ENCODE data around the gene NLK. TPM values are rescaled to one million over a fixed set of nuclear protein-coding genes. Genes with fewer than 3 reads are reported as not detected.
"Not testable (repeated sequence)": the region's sequence is repeated elsewhere in the genome, so short reads cannot be mapped to it uniquely, and the experiment has no call there.

Gene NLK
- total and polyA plus RNA-seq, 4 donors, result 7.1 to 27.0 (median 12.1) TPM

DNA sequence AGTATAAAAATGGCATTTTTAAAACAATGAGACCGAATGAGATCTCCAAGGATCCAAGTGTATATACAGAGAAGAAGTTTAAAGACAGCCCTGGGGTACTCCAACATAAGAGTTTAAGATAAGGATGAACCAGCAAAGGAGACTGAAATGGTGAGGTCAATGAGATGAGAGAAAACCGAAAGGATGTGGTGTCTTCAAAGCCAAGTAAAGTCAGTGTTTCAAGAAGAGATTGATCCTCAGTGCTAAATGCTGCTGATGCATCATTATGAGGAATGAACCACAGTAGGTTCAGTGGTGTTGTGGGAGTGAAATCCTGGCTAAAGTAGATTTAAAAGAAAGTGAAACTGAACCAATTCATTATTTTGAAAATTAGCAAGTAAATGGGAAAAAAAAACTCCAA is 38.1 kb upstream of the NLK start:
- WGBS, 2 donors, result 80 to 91% methylated on average over 2 of the region's 2 CpGs
- ATAC-seq (ENCODE audit: insufficient read depth, low FRiP score) (no peak), DNase-seq (no peak)
- no peaks in the 10 kb centered on the region for H3K4me1 ChIP-seq (ENCODE audit: control insufficient read depth in 5 of 5, insufficient read depth in 5 of 5, low read length in 5 of 5)
- no peak overlapping the region for H3K4me3 ChIP-seq
- no peaks in the 10 kb centered on the region for H3K9me3 ChIP-seq (ENCODE audit: control insufficient read depth in 4 of 4, insufficient read depth in 3 of 4, low read length in 3 of 4)
- H3K27ac ChIP-seq (ENCODE audit: low read depth in 1 of 2, low read length in 1 of 2), result no peak overlapping the region
- TF ChIP-seq, protein P1, sequence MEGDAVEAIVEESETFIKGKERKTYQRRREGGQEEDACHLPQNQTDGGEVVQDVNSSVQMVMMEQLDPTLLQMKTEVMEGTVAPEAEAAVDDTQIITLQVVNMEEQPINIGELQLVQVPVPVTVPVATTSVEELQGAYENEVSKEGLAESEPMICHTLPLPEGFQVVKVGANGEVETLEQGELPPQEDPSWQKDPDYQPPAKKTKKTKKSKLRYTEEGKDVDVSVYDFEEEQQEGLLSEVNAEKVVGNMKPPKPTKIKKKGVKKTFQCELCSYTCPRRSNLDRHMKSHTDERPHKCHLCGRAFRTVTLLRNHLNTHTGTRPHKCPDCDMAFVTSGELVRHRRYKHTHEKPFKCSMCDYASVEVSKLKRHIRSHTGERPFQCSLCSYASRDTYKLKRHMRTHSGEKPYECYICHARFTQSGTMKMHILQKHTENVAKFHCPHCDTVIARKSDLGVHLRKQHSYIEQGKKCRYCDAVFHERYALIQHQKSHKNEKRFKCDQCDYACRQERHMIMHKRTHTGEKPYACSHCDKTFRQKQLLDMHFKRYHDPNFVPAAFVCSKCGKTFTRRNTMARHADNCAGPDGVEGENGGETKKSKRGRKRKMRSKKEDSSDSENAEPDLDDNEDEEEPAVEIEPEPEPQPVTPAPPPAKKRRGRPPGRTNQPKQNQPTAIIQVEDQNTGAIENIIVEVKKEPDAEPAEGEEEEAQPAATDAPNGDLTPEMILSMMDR (IDR thresholded peaks at IDR 0.05; ENCODE audit: control extremely low read depth, extremely low read depth), result no peak
- H3K27me3 ChIP-seq (ENCODE audit: control insufficient read depth in 3 of 3, insufficient read depth in 3 of 3, low read length in 2 of 3), result peaks cover 0 to 4% (median 0%) of the 10 kb centered on the region in 3 donors
- H3K9ac ChIP-seq (ENCODE audit: insufficient read depth in 1 of 2, low read length in 2 of 2), result no peak overlapping the region
- H3K36me3 ChIP-seq (ENCODE audit: control insufficient read depth in 4 of 4, insufficient read depth in 4 of 4, low read length in 4 of 4), result no peaks in the 10 kb centered on the region

DNA sequence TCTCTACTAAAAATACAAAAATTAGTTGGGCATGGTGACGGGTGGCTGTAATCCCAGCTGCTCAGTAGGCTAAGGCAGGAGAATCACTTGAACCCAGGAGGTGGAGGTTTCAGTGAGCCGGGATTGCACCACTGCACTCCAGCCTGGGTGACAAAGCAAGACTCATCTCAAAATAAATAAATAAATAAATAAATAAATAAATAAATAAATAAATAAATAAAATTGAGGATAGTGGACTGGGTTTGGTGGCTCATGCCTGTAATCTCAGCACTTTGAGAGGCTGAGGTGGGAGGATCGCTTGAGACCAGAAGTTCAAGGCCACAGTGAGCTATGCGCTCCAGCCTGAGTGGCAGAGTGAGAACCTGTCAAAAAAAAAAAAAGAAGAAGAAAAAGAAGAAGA is 34.6 kb upstream of the NLK start:
- not testable (repeated sequence) for H3K36me3 ChIP-seq (ENCODE audit: control insufficient read depth in 4 of 4, insufficient read depth in 4 of 4, low read length in 4 of 4); H3K27me3 ChIP-seq (ENCODE audit: control insufficient read depth in 3 of 3, insufficient read depth in 3 of 3, low read length in 2 of 3); H3K4me1 ChIP-seq (ENCODE audit: control insufficient read depth in 5 of 5, insufficient read depth in 5 of 5, low read length in 5 of 5); H3K4me3 ChIP-seq; H3K9ac ChIP-seq (ENCODE audit: insufficient read depth in 1 of 2, low read length in 2 of 2); H3K27ac ChIP-seq (ENCODE audit: low read depth in 1 of 2, low read length in 1 of 2); ATAC-seq (ENCODE audit: insufficient read depth, low FRiP score); H3K9me3 ChIP-seq (ENCODE audit: control insufficient read depth in 4 of 4, insufficient read depth in 3 of 4, low read length in 3 of 4); DNase-seq
- 93 to 95% methylated on average over 4 of the region's 4 CpGs for WGBS, 2 donors

DNA sequence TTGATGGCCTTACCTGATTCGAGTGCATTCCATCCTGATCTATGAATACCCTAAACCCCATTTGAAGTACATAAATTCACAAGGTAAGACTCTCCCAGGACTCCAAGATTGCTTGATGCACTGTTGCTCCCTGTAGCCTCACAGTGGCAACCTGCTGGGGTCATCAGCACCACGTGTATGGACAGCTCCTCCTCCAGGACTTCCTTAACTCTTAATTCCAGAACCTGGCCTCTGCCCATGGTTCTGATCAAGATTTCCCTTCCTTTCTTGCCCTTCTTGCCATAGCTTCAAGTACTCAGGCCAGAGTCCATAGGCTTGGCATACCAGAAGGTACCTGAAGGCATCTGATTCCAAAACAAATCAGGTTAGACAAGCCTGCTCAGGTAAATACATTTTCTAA is 34.0 kb upstream of the NLK start:
- TF ChIP-seq, protein P1 (IDR thresholded peaks at IDR 0.05; ENCODE audit: control extremely low read depth, extremely low read depth), result no peak
- no peak for ATAC-seq (ENCODE audit: insufficient read depth, low FRiP score)
- DNase-seq, result peak; percentile 53 to 75 (median 64)

DNA sequence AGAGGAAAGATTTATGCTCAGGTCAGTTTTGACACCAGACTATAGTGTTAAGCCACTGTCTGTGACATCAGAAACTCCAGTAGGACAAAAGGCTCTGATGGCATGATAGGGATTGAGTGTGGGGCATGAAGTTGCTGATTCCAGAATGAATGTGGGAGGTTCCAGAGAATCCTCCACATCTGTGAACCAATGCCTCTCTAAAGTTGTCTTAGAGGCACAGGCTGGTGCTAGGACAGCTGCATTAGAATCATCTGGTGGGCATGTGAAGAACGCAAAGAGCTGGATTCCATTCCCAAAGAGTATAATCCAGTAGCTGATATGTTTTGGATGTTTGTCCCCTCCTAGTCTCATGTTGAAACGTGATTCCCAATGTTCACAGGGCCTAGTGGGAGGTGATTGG is 32.1 kb upstream of the NLK start:
- H3K27me3 ChIP-seq (ENCODE audit: control insufficient read depth in 3 of 3, insufficient read depth in 3 of 3, low read length in 2 of 3), result no peaks in the 10 kb centered on the region

More for the DNA sequence above, 34.0 kb upstream of the NLK start:
- no peaks in the 10 kb centered on the region for H3K4me1 ChIP-seq (ENCODE audit: control insufficient read depth in 5 of 5, insufficient read depth in 5 of 5, low read length in 5 of 5)
- no peaks in the 10 kb centered on the region for H3K36me3 ChIP-seq (ENCODE audit: control insufficient read depth in 4 of 4, insufficient read depth in 4 of 4, low read length in 4 of 4)
- no peak overlapping the region for H3K9ac ChIP-seq (ENCODE audit: insufficient read depth in 1 of 2, low read length in 2 of 2)
- WGBS, 2 donors, result 9 to 11% methylated on average over 2 of the region's 2 CpGs
- H3K27me3 ChIP-seq (ENCODE audit: control insufficient read depth in 3 of 3, insufficient read depth in 3 of 3, low read length in 2 of 3), result no peaks in the 10 kb centered on the region
- H3K27ac ChIP-seq (ENCODE audit: low read depth in 1 of 2, low read length in 1 of 2), result no peak overlapping the region
- no peaks in the 10 kb centered on the region for H3K9me3 ChIP-seq (ENCODE audit: control insufficient read depth in 4 of 4, insufficient read depth in 3 of 4, low read length in 3 of 4)
- no peak overlapping the region for H3K4me3 ChIP-seq

More for the DNA sequence above, 32.1 kb upstream of the NLK start:
- Histone ChIP-seq H3K4me1 (ENCODE audit: control insufficient read depth in 5 of 5, insufficient read depth in 5 of 5, low read length in 5 of 5) (no peaks in the 10 kb centered on the region), H3K4me3 (no peak overlapping the region), H3K27ac (ENCODE audit: low read depth in 1 of 2, low read length in 1 of 2) (no peak overlapping the region), H3K9ac (ENCODE audit: insufficient read depth in 1 of 2, low read length in 2 of 2) (no peak overlapping the region), H3K9me3 (ENCODE audit: control insufficient read depth in 4 of 4, insufficient read depth in 3 of 4, low read length in 3 of 4) (no peaks in the 10 kb centered on the region), H3K36me3 (ENCODE audit: control insufficient read depth in 4 of 4, insufficient read depth in 4 of 4, low read length in 4 of 4) (no peaks in the 10 kb centered on the region)
- TF ChIP-seq, protein P1 (IDR thresholded peaks at IDR 0.05; ENCODE audit: control extremely low read depth, extremely low read depth), result no peak
- ATAC-seq (ENCODE audit: insufficient read depth, low FRiP score), result no peak
- no peak for DNase-seq
- 66 to 74% methylated on average over 2 of the region's 2 CpGs for WGBS, 2 donors

All from lung (tissue), 12 donors.